Glomerular visceral epithelial cell (primary cell): ENCODE measurements around the gene NHEJ1.

Experiments used
- DNase-seq: peaks from one replicate; pipeline ENCODE4 v3.0.0-alpha.2; 2016; ENCODE audit errors: extremely low spot score

The NHEJ1 gene

GRCh38 chr2:219123356-219124135, 37.1 kb downstream of the NHEJ1 start:
- DNase-seq: no peak

- no peak for DNase-seq
Measured at GRCh38 chr2:219122202-219122980, 38.2 kb downstream of the NHEJ1 start.

- no peak for DNase-seq
Measured at GRCh38 chr2:219120082-219120481, 40.5 kb downstream of the NHEJ1 start.

- DNase-seq: peak; percentile 53
Measured at GRCh38 chr2:219119422-219120043, 41.1 kb downstream of the NHEJ1 start.

GRCh38 chr2:219118504-219118903, 42.1 kb downstream of the NHEJ1 start:
- no peak for DNase-seq

GRCh38 chr2:219116776-219117646, 43.6 kb downstream of the NHEJ1 start:
- peak; percentile 60 for DNase-seq

- no peak for DNase-seq
Measured at GRCh38 chr2:219112651-219113338, 47.8 kb downstream of the NHEJ1 start.

- no peak for DNase-seq
Measured at GRCh38 chr2:219112062-219112406, 48.6 kb downstream of the NHEJ1 start.

GRCh38 chr2:219111375-219112061, 49.1 kb downstream of the NHEJ1 start:
- no peak for DNase-seq

GRCh38 chr2:219109471-219109870, 51.1 kb downstream of the NHEJ1 start:
- DNase-seq: no peak

GRCh38 chr2:219107758-219108157, 52.9 kb downstream of the NHEJ1 start:
- no peak for DNase-seq

GRCh38 chr2:219106251-219106650, 54.4 kb downstream of the NHEJ1 start:
- no peak for DNase-seq

GRCh38 chr2:219104107-219105035, 56.2 kb downstream of the NHEJ1 start:
- peak; percentile 33 for DNase-seq

GRCh38 chr2:219099329-219099728, 61.3 kb downstream of the NHEJ1 start:
- no peak for DNase-seq

GRCh38 chr2:219095406-219095935, 65.1 kb downstream of the NHEJ1 start:
- no peak for DNase-seq

- no peak for DNase-seq
Measured at GRCh38 chr2:219094171-219094570, 66.4 kb downstream of the NHEJ1 start.

- no peak for DNase-seq
Measured at GRCh38 chr2:219090436-219091299, 69.9 kb downstream of the NHEJ1 start.

- no peak for DNase-seq
Measured at GRCh38 chr2:219089330-219089729, 71.3 kb downstream of the NHEJ1 start.
